SHP77 (cell line): ENCODE measurements around the gene TMEM74B.
"Not testable (repeated sequence)": the region's sequence is repeated elsewhere in the genome, so short reads cannot be mapped to it uniquely, and the experiment has no call there.

ENCODE experiments used
- DNase-seq, 2 experiments: peaks; one replicate each; lab custom pipeline; 2025; lab: John Stamatoyannopoulos, UW

TMEM74B gene

DNA sequence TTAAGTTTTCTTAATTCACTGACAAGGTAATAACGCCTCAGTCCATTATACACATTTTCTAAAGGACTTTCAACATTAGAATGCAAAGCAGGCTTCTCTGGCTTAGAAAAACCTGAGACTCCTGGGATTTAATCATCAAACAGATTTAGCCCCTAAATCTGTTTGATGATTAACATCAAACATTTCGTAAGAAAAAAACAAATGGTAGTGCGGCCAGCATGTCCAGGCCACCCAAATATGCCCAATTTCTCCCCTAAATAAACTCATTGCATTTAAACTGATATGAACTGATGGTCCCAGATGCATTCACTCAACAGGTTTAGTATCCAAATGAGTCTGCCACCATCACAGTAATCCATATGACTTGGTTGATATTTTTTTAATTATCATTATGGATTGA is 6.2 kb downstream of the TMEM74B start:
- no peak for DNase-seq

DNA sequence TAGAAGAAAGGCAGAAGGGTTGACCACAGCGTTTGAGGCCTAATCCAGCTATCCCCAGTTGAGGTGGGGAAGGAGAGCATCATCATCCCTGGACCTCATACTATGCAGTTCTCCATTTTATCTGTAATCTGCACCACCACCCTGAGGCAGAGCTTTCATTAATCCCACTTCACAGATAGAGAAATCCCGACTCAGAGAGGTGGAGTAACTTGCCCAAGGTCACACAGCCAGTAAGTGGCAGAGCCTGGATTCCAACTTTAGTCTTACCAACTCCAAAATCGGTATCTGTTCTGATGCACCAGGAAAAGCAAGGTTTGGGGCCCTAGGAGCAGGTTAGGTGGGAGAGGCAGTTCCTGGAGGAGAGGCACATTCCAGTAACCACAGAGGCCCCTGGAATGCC is 6.7 kb downstream of the TMEM74B start:
- no peak for DNase-seq

DNA sequence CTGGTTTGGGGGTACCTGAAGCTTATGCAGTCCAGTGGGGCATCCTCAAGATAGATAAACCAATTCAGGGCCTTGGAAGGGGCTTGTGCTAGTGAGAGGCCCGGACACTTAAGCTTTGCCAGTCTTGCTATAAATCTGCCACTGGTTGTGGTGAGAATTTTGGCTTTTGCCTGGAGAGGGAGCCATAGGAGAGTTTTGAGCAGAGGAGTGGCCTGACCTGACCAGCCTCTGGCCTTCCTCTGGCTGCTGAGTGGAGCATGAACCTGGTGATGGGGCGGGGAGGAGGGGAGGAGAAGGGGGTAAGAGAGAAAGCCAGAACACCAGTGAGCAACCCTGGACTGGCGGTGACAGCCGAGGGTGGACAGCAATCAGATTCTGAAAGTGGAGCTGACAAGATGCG is 7.1 kb downstream of the TMEM74B start:
- DNase-seq: no peak

- DNase-seq: no peak
These were observed 10.0 kb downstream of the TMEM74B start for GRCh38 chr20:1174787-1175186.

DNA sequence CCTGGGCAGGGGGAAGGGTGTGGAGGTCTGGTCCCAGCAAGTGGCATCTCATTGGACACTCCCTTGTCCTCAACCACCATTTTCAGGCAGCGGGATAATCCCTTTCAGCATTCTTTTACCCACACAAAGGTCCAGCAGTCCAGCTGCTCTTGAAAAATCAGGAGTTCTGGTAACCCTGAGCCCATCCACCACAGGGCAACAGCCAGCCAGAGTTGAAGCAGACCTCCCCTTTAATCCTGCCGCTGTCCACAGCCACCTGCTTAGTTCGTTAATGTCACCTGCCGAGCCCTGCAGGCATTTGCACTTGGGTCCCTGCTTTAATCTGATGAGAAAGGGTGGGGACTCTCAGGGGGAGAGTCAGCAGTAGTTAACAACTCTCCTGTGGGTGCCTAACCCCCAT is 11.1 kb downstream of the TMEM74B start:
- DNase-seq: no peak

DNA sequence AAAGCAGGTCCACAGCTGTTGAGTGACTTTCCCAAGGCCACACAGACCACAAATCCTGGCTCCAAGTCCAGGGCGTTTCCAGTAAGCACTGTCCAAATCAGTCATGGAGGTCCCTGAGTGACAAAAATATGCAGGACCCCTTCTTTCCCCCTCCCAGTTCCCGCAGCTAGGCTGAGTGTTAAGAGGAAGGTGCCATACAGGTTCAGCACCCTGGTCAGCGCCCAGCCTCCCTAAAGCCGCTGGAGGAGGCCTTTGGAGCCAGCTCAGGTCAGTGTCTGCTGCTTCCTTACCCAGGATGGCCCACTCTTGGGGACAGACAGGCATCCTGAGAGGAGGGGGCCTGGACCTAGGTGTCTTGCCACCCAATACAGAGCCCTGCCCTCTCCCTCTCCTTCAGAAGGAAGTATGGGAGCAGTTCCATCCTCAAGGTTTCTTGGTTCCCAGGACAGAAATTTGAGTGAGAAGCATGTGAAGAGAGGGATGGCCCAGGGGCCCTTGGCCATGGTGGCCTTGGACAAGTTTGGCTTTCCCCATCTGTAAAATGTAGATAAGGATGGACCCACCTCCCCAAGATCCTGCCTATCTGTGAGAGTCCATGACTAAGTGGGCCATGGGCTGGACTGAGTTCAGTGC is 13.2 kb downstream of the TMEM74B start:
- no peak for DNase-seq

- no peak for DNase-seq
These were observed 15.6 kb downstream of the TMEM74B start for GRCh38 chr20:1169224-1169623.

GRCh38 chr20:1166948-1167720 is 17.6 kb downstream of the TMEM74B start:
- no peak for DNase-seq

DNA sequence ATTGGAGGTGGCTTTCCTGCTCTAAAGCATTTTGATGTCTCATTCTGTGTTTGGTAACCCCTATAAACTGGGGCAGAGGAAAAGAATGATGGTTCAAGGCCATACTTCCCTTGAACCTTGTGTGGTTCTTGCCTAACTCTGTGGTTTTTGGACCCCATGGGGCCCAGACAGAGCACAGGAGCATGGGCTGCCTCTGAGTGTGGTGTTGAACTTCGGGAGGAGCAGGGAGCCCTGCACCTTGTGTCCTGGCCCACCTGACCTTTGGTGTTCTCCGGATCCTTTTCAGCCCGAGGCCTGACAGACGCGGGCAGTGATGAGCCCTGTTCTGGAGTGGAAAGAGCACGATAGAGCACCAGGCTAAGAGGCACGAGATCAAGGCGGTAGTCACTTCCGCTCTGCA is 18.8 kb downstream of the TMEM74B start:
- no peak for DNase-seq

- DNase-seq: no peak
These were observed 19.3 kb downstream of the TMEM74B start for GRCh38 chr20:1165521-1165920.

DNA sequence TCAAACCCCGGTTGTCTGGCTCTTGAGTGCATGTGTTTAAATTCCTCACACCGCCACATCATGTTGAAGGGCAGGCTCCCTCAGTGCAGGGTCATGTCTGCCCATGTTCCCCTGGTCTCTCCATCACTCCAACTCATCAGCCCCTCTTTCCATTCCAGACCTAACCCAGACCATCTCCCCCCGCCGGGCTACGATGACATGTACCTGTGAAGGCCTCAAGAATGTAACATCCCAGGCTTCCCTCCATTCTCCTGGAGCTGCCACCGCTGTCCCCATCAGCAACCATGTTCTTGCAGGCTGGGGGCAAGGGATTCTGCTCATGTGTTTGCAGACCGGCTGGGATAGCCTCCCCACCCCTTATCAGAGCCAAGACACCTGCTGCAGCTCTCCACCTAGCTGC is 19.9 kb downstream of the TMEM74B start:
- DNase-seq: no peak

DNA sequence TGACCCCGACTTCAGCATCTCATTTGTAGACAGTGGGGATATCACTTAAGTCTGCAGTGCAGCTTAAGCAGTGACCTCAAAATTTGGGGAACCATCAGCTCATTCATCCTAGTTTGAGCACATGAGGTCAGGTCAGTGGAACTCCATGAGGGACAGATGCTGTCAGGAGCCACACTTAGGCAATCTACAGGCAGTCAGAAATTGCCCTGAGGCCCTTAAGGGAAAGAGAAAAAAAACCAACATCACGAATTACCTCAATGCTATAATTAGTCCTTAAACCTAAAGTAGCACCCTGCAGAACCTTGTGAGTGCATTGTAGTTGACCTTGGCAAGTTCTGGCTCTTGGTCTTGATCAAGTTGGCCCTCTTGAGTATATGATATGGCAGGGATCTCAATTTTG is 21.1 kb downstream of the TMEM74B start:
- no peak for DNase-seq

GRCh38 chr20:1163105-1163504 is 21.7 kb downstream of the TMEM74B start:
- DNase-seq: no peak

DNA sequence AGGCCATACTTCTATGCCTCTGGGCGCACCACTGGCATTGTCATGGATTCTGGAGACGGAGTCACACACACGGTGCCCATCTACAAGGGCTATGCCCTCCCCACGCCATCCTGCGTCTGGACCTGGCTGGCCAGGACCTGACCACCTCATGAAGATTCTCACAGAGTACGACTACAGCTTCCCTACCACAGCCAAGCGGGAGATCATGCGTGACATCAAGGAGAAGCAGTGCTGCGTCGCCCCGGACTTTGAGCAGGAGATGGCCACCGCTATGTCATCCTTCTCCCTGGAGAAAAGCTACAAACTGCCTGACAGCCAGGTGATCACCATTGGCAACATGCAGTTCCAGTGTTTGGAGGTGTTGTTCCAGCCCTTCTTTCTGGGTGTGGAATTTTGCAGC is 23.8 kb downstream of the TMEM74B start:
- DNase-seq: no peak

- no peak for DNase-seq
These were observed 24.3 kb downstream of the TMEM74B start for GRCh38 chr20:1160496-1160895.

DNA sequence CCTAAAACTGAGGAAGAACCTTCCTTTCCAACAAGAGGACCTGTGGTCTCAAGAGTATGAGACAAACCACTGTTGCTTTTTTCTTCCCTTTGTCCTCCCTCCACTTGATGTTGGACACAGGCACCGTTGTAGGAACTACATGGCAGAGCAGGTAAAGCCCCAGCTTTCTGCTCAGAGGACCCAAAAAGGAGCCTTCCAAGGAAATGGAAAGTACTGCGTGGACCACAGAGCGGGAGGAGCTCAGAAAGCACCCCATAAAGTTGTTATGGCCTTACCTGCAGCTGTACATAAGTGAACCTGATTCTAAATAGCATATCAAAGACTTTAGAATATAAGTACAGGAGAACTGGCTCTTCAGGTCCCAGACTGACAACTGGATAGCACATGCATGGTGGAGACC is 29.4 kb downstream of the TMEM74B start:
- DNase-seq: no peak

DNA sequence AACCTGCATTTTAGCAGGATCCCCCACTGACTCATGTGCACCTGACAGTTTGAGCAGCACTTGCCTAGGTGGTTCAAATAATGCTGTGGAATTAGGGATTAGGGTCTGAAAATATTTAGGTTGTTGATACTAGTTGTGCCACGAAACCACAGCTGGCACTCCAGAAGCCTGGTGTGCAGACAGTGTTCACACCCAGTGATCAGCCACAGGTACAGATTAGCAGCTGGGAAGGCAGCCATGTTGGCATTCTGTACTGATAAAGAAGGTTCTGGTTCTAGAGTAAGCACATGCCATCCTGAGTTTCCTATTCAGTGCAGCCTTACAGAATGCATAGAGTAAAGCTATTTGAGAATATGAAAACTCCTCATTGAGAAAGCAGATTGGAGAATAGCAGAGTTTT is 30.1 kb downstream of the TMEM74B start:
- no peak for DNase-seq

GRCh38 chr20:1154226-1154625 is 30.6 kb downstream of the TMEM74B start:
- DNase-seq: no peak

- no peak for DNase-seq
These were observed 33.8 kb downstream of the TMEM74B start for GRCh38 chr20:1150968-1151367.

GRCh38 chr20:1150218-1150617 is 34.6 kb downstream of the TMEM74B start:
- no peak for DNase-seq

DNA sequence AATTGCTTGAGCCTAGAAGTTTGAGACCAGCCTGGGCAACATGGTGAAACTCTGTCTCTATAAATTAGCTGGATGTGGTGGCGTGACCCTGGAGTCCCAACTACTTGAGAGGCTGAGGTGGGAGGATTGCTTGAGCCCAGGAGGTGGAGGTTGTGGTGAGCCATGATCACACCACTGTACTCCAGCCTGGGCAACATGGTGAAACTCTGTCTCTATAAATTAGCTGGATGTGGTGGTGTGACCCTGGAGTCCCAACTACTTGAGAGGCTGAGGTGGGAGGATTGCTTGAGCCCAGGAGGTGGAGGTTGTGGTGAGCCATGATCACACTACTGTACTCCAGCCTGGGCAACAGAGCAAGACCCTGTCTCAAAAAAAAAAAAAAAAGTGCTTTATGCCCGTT is 35.0 kb downstream of the TMEM74B start:
- DNase-seq: not testable (repeated sequence)

DNA sequence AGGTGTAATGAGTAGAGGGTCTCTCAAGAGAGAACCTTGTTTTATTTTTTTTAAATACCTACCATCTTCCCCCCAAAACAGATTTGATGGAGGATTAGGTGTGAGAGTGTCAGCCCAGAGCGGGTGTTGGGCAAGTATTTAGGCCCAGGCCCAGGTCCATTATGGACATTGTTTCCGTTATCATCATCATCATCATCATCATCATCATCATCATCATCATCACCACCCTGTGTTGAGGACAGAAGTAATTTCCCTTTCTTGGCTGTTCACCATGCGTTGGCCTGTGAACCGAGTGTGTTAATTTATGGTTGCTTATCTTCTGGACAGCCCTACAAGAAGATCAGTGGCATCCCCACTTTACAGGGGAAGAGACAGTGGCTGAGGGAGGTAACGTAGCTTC is 37.8 kb downstream of the TMEM74B start:
- no peak for DNase-seq

DNA sequence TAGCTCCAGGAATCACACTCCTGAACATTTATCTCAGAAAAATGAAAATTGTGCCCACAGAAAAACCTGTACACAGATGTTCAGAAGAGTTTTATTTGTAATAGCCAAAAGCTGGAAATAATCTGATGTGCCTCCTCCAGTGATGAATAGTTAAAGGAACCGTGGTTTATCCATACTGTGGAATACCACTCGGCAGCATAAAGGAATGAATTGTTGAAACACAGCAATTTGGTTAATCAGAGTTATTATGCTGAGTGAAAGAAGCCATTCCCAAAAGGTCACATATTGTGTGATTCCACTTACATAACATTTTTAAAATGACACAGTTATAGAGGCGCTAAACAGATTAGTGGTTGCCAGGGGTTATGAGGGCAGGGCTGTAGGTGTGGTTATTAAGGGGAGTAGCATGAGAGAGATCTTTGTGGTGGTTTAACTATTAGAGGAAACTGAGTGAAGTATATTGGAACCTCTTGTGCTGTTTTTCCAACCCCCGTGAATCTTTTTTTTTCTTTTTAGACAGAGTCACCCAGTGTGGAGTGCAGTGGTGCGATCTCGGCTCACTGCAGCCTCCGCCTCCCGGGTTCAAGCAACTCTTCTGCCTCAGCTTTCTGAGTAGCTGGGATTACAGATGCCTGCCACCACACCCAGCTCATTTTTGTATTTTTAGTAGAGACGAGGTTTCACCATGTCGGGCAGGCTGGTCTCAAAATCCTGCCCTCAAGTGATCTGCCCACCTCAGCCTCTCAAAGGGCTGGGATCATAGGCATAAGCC is 40.2 kb downstream of the TMEM74B start:
- DNase-seq: no peak
